ENCODE results near the gene KHDC4.

Gene KHDC4

DNA sequence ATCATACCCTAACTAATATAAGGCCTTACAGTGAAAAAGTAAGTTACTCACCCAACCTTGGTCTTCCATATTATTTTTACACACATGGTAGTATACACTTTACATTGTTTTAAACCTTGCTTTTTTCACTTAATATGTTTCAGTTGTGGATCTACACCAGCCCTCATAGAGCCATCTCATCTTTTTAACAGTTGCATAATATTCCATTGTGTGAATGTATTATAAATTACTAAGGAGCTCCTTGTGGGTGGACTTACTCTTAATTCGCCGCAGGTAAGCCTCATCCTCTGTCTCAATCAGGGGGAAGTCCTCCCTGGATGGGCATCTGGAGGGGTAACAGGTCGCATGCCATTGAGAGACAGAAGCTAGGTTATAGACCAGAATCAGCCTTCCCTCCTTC, 20.4 kb upstream of the KHDC4 start:
- Histone ChIP-seq H3K9me3 (ENCODE audit: control insufficient read depth in 1 of 2, low read length in 2 of 2) (no peaks in the 10 kb centered on the region), H3K27ac (ENCODE audit: low read depth, low read length) (no peak overlapping the region), H3K4me3 (ENCODE audit: low read depth in 1 of 2, low read length in 2 of 2) (no peak overlapping the region), H3K36me3 (ENCODE audit: control insufficient read depth in 1 of 2, insufficient read depth in 2 of 2, low read length in 2 of 2) (peaks cover 40 to 84% of the 10 kb centered on the region in 2 donors), H3K9ac (ENCODE audit: low read depth in 1 of 2, low read length in 2 of 2) (no peak overlapping the region), H3K27me3 (ENCODE audit: control insufficient read depth in 1 of 2, insufficient read depth in 2 of 2, low read length in 2 of 2) (no peaks in the 10 kb centered on the region), H3K4me1 (ENCODE audit: control insufficient read depth in 1 of 2, insufficient read depth in 2 of 2, low read length in 2 of 2) (no peaks in the 10 kb centered on the region)

GRCh38 chr1:155952505-155952890, 18.3 kb upstream of the KHDC4 start:
- H3K9ac ChIP-seq (ENCODE audit: low read depth in 1 of 2, low read length in 2 of 2): no peak overlapping the region
- no peaks in the 10 kb centered on the region for H3K4me1 ChIP-seq (ENCODE audit: control insufficient read depth in 1 of 2, insufficient read depth in 2 of 2, low read length in 2 of 2)
- H3K27ac ChIP-seq (ENCODE audit: low read depth, low read length): no peak overlapping the region
- no peaks in the 10 kb centered on the region for H3K9me3 ChIP-seq (ENCODE audit: control insufficient read depth in 1 of 2, low read length in 2 of 2)
- no peak overlapping the region for H3K4me3 ChIP-seq (ENCODE audit: low read depth in 1 of 2, low read length in 2 of 2)
- H3K36me3 ChIP-seq (ENCODE audit: control insufficient read depth in 1 of 2, insufficient read depth in 2 of 2, low read length in 2 of 2): peaks cover 42 to 74% of the 10 kb centered on the region in 2 donors
- H3K27me3 ChIP-seq (ENCODE audit: control insufficient read depth in 1 of 2, insufficient read depth in 2 of 2, low read length in 2 of 2): no peaks in the 10 kb centered on the region

DNA sequence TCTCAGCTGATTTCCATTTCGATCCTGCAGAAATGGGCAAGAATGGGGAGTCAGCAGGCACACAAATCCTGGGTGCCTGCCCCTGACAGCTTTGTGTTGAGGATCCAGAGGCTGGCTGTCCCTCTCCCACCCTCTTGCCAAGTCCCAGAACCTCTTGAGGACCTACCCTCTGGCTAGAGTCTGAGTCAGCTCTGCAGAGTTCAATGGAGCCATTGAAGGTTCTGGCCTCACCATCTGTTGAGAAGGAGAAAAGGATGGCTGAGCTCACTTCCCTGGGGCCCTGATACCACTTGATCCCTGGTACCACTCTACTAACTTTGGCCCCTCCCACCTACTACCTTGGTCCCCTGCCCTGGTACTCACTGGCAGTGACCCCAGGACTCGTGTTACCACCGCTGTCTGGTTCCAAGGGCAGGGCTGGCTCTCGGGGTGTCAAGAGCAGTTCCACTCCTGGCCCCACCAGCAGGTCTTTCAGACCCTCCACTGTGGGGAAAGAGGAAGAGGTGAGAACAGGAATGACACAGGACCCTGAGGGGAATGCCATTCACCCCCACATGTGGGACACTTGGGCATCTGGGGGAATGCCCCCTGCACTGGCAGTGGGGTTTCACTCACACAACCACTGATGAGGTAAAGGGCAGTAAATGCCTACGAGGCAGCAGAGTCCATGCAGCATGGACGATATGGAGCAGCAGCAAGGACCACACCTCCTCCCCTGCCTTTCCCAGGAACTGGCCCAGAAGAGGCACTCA, 17.7 kb upstream of the KHDC4 start:
- H3K27ac ChIP-seq (ENCODE audit: low read depth, low read length): no peak overlapping the region
- H3K9me3 ChIP-seq (ENCODE audit: control insufficient read depth in 1 of 2, low read length in 2 of 2): no peaks in the 10 kb centered on the region
- H3K9ac ChIP-seq (ENCODE audit: low read depth in 1 of 2, low read length in 2 of 2): no peak overlapping the region
- no peak overlapping the region for H3K4me3 ChIP-seq (ENCODE audit: low read depth in 1 of 2, low read length in 2 of 2)
- H3K27me3 ChIP-seq (ENCODE audit: control insufficient read depth in 1 of 2, insufficient read depth in 2 of 2, low read length in 2 of 2): no peaks in the 10 kb centered on the region
- H3K36me3 ChIP-seq (ENCODE audit: control insufficient read depth in 1 of 2, insufficient read depth in 2 of 2, low read length in 2 of 2): peaks cover 44 to 72% of the 10 kb centered on the region in 2 donors
- H3K4me1 ChIP-seq (ENCODE audit: control insufficient read depth in 1 of 2, insufficient read depth in 2 of 2, low read length in 2 of 2): no peaks in the 10 kb centered on the region

GRCh38 chr1:155950829-155951228, 16.6 kb upstream of the KHDC4 start:
- H3K4me3 ChIP-seq (ENCODE audit: low read depth in 1 of 2, low read length in 2 of 2): no peak overlapping the region
- H3K27me3 ChIP-seq (ENCODE audit: control insufficient read depth in 1 of 2, insufficient read depth in 2 of 2, low read length in 2 of 2): no peaks in the 10 kb centered on the region
- peaks cover 46 to 68% of the 10 kb centered on the region in 2 donors for H3K36me3 ChIP-seq (ENCODE audit: control insufficient read depth in 1 of 2, insufficient read depth in 2 of 2, low read length in 2 of 2)
- H3K27ac ChIP-seq (ENCODE audit: low read depth, low read length): no peak overlapping the region
- peaks cover 0 to 7% of the 10 kb centered on the region in 2 donors for H3K4me1 ChIP-seq (ENCODE audit: control insufficient read depth in 1 of 2, insufficient read depth in 2 of 2, low read length in 2 of 2)
- H3K9me3 ChIP-seq (ENCODE audit: control insufficient read depth in 1 of 2, low read length in 2 of 2): no peaks in the 10 kb centered on the region
- H3K9ac ChIP-seq (ENCODE audit: low read depth in 1 of 2, low read length in 2 of 2): no peak overlapping the region

GRCh38 chr1:155947741-155948140, 13.5 kb upstream of the KHDC4 start:
- Histone ChIP-seq H3K9me3 (ENCODE audit: control insufficient read depth in 1 of 2, low read length in 2 of 2) (no peaks in the 10 kb centered on the region), H3K9ac (ENCODE audit: low read depth in 1 of 2, low read length in 2 of 2) (no peak overlapping the region), H3K4me3 (ENCODE audit: low read depth in 1 of 2, low read length in 2 of 2) (no peak overlapping the region), H3K36me3 (ENCODE audit: control insufficient read depth in 1 of 2, insufficient read depth in 2 of 2, low read length in 2 of 2) (peaks cover 38 to 44% of the 10 kb centered on the region in 2 donors), H3K27me3 (ENCODE audit: control insufficient read depth in 1 of 2, insufficient read depth in 2 of 2, low read length in 2 of 2) (no peaks in the 10 kb centered on the region), H3K27ac (ENCODE audit: low read depth, low read length) (no peak overlapping the region), H3K4me1 (ENCODE audit: control insufficient read depth in 1 of 2, insufficient read depth in 2 of 2, low read length in 2 of 2) (peaks cover 28 to 33% of the 10 kb centered on the region in 2 donors)

- no peak overlapping the region for H3K4me3 ChIP-seq (ENCODE audit: low read depth in 1 of 2, low read length in 2 of 2)
- no peaks in the 10 kb centered on the region for H3K27me3 ChIP-seq (ENCODE audit: control insufficient read depth in 1 of 2, insufficient read depth in 2 of 2, low read length in 2 of 2)
These were observed 13.1 kb upstream of the KHDC4 start for GRCh38 chr1:155947292-155947691.

DNA sequence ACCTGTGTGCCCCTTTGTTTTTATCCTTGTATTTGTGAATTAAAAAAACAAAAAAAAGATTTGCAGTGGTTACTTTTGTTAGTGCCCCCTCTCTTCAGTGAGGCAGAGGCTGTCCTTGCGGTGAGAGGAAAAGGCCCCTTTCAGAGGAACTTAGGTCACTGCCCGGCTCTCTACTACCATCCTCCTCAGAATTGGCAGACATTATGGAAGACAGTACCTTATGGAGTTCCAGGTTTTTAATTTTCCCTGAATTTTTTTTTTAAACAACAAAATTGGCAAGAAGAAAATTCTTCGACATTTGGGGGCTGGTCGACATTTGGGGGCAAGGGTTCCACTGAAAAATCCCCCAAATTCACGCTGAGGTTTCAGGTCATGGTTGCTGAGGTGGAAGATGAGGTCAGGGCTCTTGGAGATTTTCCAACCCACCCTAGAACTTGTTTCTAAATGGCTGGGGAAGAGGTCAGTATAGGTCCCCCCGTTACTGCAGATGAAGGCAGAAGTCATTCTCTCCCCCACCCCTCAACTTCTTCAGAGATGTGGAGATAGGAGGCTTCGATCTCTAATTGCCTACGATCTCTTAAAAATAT, 12.5 kb upstream of the KHDC4 start:
- Histone ChIP-seq H3K27me3 (ENCODE audit: control insufficient read depth in 1 of 2, insufficient read depth in 2 of 2, low read length in 2 of 2) (no peaks in the 10 kb centered on the region), H3K27ac (ENCODE audit: low read depth, low read length) (no peak overlapping the region), H3K9ac (ENCODE audit: low read depth in 1 of 2, low read length in 2 of 2) (peak overlapping the region in 1 of 2 donors; percentile 1), H3K4me1 (ENCODE audit: control insufficient read depth in 1 of 2, insufficient read depth in 2 of 2, low read length in 2 of 2) (peaks cover 38 to 41% of the 10 kb centered on the region in 2 donors), H3K4me3 (ENCODE audit: low read depth in 1 of 2, low read length in 2 of 2) (no peak overlapping the region), H3K9me3 (ENCODE audit: control insufficient read depth in 1 of 2, low read length in 2 of 2) (no peaks in the 10 kb centered on the region), H3K36me3 (ENCODE audit: control insufficient read depth in 1 of 2, insufficient read depth in 2 of 2, low read length in 2 of 2) (peaks cover 28 to 34% of the 10 kb centered on the region in 2 donors)

More at GRCh38 chr1:155947292-155947691, 13.1 kb upstream of the KHDC4 start:
- H3K9ac ChIP-seq (ENCODE audit: low read depth in 1 of 2, low read length in 2 of 2): no peak overlapping the region
- H3K36me3 ChIP-seq (ENCODE audit: control insufficient read depth in 1 of 2, insufficient read depth in 2 of 2, low read length in 2 of 2): peaks cover 34 to 39% of the 10 kb centered on the region in 2 donors
- no peak overlapping the region for H3K27ac ChIP-seq (ENCODE audit: low read depth, low read length)
- peaks cover 32 to 37% of the 10 kb centered on the region in 2 donors for H3K4me1 ChIP-seq (ENCODE audit: control insufficient read depth in 1 of 2, insufficient read depth in 2 of 2, low read length in 2 of 2)
- no peaks in the 10 kb centered on the region for H3K9me3 ChIP-seq (ENCODE audit: control insufficient read depth in 1 of 2, low read length in 2 of 2)

GRCh38 chr1:155944444-155944799, 10.2 kb upstream of the KHDC4 start:
- H3K27me3 ChIP-seq (ENCODE audit: control insufficient read depth in 1 of 2, insufficient read depth in 2 of 2, low read length in 2 of 2): no peaks in the 10 kb centered on the region
- H3K27ac ChIP-seq (ENCODE audit: low read depth, low read length): no peak overlapping the region
- peaks cover 58 to 59% of the 10 kb centered on the region in 2 donors for H3K4me1 ChIP-seq (ENCODE audit: control insufficient read depth in 1 of 2, insufficient read depth in 2 of 2, low read length in 2 of 2)
- H3K9ac ChIP-seq (ENCODE audit: low read depth in 1 of 2, low read length in 2 of 2): no peak overlapping the region
- H3K4me3 ChIP-seq (ENCODE audit: low read depth in 1 of 2, low read length in 2 of 2): no peak overlapping the region
- peaks cover 14% of the 10 kb centered on the region in 2 donors for H3K36me3 ChIP-seq (ENCODE audit: control insufficient read depth in 1 of 2, insufficient read depth in 2 of 2, low read length in 2 of 2)
- H3K9me3 ChIP-seq (ENCODE audit: control insufficient read depth in 1 of 2, low read length in 2 of 2): no peaks in the 10 kb centered on the region

DNA sequence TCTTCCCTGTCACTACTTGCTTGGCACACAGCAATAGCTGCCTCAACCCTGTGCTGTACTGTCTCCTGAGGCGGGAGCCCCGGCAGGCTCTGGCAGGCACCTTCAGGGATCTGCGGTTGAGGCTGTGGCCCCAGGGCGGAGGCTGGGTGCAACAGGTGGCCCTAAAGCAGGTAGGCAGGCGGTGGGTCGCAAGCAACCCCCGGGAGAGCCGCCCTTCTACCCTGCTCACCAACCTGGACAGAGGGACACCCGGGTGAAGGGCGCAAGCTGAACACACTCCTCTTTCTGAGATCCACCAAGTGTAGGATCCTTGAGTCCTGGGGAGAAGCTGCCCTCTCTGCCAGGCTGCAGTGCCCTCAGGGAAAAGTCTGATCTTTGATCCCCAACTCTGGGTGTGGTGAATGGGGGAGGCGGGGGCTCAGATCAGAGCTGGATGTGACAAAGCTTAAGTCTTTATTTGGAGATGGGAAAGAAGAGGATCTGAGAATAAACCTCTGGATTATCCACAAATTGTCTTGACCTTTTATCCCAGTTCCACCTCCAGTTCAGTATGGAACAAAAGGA, 8.4 kb upstream of the KHDC4 start:
- Histone ChIP-seq H3K27me3 (ENCODE audit: control insufficient read depth in 1 of 2, insufficient read depth in 2 of 2, low read length in 2 of 2) (no peaks in the 10 kb centered on the region), H3K9ac (ENCODE audit: low read depth in 1 of 2, low read length in 2 of 2) (peak overlapping the region; percentile 67 to 81), H3K4me3 (ENCODE audit: low read depth in 1 of 2, low read length in 2 of 2) (peak overlapping the region; percentile 57 to 68), H3K9me3 (ENCODE audit: control insufficient read depth in 1 of 2, low read length in 2 of 2) (no peaks in the 10 kb centered on the region), H3K4me1 (ENCODE audit: control insufficient read depth in 1 of 2, insufficient read depth in 2 of 2, low read length in 2 of 2) (peaks cover 58 to 59% of the 10 kb centered on the region in 2 donors), H3K27ac (ENCODE audit: low read depth, low read length) (peak overlapping the region; percentile 71), H3K36me3 (ENCODE audit: control insufficient read depth in 1 of 2, insufficient read depth in 2 of 2, low read length in 2 of 2) (peaks cover 6 to 9% of the 10 kb centered on the region in 2 donors)

- Histone ChIP-seq H3K4me3 (ENCODE audit: low read depth in 1 of 2, low read length in 2 of 2) (peak overlapping the region; percentile 57 to 68), H3K27me3 (ENCODE audit: control insufficient read depth in 1 of 2, insufficient read depth in 2 of 2, low read length in 2 of 2) (no peaks in the 10 kb centered on the region), H3K4me1 (ENCODE audit: control insufficient read depth in 1 of 2, insufficient read depth in 2 of 2, low read length in 2 of 2) (peaks cover 58 to 59% of the 10 kb centered on the region in 2 donors), H3K36me3 (ENCODE audit: control insufficient read depth in 1 of 2, insufficient read depth in 2 of 2, low read length in 2 of 2) (peaks cover 0 to 2% of the 10 kb centered on the region in 2 donors), H3K9ac (ENCODE audit: low read depth in 1 of 2, low read length in 2 of 2) (peak overlapping the region; percentile 67 to 81), H3K27ac (ENCODE audit: low read depth, low read length) (peak overlapping the region; percentile 71), H3K9me3 (ENCODE audit: control insufficient read depth in 1 of 2, low read length in 2 of 2) (no peaks in the 10 kb centered on the region)
These were observed 7.8 kb upstream of the KHDC4 start for GRCh38 chr1:155941845-155942531.

Measured in duodenal mucosa (tissue), 2 donors.